Measurements from ENCODE around the gene RPL32.
"Not testable (repeated sequence)": the region's sequence is repeated elsewhere in the genome, so short reads cannot be mapped to it uniquely, and the experiment has no call there.

Gene RPL32

DNA sequence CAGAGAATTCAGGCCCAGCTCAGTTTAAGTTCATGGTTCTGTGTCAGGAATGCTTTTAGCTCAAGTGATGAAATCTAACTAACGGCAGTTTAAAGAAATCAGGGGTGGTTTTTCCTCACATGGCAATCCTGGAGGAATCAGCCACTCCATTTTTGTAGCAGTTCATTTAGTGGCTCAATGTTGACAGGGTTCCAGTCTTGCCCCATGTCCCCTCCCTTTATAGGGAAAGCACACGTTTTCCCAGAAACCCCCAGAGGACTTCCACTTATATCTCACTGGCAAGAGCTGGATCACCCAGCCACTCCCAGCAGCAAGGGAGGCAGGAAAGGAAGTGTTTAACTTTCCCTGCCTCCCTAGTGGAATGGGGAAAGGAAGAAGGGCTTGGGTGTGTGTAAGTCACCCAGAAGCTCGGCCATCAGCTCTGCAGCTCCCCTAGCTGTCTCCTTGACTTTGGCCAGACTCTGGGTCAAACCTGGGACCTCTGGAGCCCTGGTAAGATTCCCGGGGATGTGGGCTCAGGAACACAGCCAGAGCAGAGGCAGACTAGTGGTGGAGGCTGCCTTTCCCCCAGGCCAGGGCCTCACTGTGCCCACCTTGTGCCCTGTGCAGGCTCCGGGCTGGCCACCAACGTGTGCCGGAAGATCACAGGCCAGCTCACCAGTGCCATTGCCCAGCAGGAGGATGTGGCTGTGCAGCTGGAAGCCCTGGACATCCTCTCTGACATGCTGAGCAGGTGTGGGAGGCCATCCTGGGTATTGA is 33.6 kb downstream of the RPL32 start:
- no peak for DNase-seq

DNA sequence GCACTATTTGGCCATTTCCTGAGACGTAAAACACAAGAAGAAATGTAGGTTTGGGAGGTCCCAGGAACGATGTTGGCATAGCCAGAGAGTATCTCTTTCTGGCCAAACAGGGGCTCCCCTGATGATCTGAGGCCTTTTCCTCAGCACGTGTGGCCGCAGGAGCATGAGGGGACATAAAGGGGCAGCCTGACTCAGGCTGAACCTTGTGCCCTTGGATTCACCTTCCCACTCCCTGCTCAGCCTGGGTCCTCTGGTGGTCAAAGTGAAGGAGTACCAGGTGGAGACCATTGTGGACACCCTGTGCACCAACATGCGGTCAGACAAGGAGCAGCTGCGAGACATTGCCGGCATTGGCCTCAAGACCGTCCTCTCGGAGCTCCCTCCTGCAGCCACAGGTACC is 34.3 kb downstream of the RPL32 start:
- no peak for DNase-seq

DNA sequence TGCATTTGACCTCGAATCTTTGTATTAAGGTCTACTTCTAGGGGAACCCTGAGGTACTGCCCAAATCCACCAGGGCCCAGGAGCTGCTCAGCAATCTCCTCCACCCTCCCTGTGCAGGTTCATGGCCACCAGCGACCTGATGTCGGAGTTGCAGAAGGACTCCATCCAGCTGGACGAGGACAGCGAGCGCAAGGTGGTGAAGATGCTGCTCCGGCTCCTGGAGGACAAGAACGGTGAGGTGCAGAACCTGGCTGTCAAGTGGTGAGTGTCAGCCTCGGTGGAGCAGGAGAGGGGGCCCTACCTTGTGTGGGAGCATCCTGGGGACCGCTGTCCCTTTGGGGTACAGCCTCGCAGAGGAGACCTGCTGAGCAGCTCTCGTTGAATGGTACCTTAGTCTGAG is 38.0 kb downstream of the RPL32 start:
- no peak for DNase-seq

DNA sequence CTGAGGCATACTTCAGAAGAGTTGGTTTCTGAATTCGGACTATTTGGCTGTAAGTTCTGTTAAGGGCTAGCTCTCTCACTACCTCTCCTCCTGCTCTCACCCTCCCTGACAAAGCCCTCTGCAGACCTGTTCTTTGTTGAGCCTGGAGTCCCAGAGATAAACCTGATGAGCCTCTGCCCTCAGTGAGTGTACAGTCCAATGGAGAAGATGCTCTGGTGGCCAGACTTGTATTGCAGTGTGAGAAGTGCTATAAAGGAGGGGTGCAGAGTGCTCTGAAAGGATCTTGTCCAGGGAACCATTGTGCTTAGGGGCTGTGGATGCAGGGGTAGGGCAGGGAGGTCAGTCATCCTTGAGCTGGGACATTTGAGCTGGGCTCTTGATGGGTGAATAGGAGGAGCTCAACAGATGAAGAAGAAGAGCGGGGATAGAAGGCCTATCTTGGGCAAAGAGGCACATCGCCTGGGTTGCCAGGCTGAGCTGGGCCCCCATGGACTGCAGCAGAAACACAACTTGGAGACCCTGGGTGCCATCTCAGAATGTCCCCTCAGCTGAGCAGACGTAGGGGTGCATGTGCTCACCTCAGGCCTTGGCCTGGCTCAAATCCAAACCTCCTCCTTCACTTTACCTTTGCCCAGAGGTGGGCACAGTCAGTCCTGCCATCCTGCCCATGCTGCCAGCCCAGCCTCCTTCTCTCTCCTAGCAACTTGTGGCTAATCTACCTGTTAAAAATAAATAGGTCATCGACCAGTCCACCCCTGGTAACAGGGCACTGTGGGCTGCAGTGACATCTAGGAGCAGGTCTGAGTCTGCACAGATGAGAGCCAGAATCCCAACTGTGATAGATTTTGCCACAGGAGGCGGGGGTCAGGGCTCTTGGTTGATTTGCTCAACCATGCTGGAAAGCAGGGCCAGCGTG is 41.6 kb downstream of the RPL32 start:
- no peak for DNase-seq

DNA sequence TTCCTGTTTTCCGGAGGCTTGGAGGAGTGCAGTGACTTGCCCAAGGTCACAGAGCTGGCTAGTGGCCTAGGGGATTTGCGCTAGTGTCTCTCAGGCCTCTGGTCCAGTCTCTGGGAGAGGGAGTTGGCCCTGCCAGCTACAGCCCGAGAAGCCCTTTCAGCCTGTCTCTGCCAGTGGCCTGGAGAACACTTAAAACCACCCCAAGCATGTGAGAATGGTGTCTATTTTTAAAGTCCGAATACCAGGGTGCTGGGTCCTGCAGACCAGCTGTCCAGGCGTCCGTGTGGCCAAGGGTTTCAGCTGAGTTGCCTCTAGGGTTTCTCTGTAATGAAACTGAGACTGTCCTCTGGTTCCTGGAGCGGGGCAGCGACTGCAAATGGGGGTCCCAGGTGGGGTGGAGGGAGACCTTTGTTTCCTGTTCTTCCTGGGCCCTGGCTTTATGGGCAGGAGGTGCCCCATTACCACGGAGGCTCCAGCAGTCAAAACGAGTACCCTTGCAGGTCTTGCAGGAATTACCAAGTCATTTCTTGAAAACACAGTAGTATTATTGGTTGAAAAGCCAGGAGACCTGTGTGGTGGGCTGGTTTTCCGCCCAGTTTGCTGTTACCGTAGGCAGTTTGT is 42.7 kb downstream of the RPL32 start:
- no peak for DNase-seq

DNA sequence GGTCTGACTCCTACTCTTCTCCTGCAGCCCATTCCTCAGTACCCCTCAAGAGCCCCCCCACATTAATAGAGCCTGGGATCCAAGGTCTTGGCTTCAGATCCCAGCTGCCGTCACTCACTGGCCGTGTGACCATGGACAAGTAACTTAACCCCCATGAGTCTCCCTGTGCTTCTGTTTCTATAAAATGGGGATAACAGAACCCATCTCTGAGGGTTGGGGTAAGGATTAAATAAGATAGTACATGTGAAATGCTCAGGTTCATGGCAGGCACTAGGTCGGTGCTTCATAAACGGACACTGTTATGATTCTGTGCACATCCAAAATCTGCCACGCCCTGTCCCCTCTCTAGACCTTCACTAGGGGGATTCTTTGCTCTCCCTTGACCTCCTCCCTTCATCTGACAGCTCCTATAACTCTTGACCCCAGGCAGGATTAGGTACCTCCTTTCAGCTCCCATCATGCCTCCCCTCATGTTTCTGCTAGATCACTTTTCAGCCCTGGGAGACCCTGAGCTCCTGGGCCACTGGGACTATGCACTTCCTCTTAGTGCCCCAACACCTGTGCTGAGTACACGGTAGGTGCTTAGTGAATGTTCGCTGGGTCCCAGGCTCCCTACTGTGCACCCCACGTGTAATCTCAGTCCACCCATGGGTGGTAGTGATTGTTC is 43.3 kb downstream of the RPL32 start:
- DNase-seq = no peak

DNA sequence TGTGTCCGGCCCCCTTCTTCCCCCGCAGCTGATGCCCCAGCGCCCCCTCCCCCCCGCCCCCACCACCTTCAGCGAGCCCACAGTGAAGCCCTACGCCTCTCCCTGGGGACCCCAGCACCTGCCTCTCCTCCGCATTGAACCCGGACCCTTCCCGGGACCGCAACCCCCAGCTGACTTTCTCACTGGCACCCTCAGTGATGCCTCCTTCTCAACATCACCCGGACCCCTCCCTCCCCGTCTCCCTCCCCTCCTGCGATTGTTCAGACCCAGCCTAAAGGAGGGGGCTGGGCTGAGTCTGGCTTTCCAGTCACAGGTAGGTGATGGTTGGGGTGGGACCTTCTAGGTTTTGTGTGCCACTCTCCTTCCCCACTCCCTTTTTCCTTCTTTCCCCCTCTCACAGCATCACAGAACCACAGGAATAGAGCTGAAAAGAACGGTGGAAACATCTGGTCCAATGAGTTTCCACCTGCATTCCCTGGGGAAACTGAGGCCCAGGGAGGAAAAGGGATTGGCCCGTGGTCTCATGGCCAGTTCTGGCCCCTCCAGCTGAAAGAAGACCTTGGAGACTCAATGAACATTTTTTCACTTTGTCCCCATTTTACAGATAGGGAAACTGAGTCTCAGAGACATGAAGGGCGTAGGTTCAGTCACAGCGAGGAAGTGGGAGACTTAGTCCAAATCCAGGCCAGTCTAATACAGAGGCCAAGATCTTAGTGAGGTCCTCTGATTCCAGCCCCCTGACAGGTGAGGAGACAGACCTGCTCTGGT is 44.1 kb downstream of the RPL32 start:
- DNase-seq = no peak

DNA sequence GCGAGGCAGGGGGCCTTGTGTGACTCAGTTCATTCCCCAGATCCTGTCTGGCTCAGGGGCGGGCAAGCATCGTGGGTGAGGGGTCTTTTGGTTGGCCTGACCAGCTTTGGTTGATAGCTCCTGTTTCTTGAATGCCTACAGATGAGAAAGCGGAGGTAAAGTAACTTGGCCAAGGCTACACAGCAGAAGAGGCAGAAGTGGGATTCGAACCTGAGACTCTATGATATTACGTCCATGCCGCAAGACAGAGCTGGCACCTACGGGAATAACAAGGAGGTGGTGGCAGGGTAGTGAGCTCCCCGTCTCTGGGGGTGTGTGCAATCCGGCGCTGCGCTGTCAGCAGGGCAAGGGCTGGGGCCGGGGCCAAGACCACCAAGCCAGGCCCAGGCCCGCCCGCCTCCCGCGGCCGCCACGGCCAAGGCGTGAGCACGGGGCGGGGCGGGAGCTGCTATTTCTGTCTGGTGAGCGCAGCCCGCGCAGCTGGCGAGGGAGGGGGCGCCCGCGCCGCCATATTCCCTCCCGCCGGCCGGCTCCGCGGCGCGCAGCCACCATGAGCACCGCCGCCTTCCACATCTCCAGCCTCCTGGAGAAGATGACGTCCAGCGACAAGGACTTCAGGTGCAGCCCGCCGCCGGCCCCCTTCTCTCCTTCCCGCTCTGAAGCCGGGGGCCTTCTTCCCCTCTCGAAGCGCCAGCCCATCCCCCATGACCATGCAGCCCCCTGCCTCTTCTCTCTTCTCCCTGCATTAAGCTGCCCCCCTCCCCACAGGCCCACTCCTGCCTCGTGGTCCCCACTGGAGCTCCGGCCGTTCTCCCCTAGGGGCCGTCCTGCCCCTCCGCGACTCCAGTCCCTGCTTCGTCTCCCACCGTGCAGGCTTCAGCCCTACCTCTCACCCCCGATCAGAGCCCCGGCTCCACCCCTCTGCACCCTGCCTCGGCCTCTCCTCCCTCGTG is 44.9 kb downstream of the RPL32 start, which contains the start of gene CAND2:
TSS of gene CAND2 (plus strand) at position 510 of the 953 bp plus-strand sequence. CDS start at position 551, 41 bp downstream.
- DNase-seq = peak; percentile 52 to 65

DNA sequence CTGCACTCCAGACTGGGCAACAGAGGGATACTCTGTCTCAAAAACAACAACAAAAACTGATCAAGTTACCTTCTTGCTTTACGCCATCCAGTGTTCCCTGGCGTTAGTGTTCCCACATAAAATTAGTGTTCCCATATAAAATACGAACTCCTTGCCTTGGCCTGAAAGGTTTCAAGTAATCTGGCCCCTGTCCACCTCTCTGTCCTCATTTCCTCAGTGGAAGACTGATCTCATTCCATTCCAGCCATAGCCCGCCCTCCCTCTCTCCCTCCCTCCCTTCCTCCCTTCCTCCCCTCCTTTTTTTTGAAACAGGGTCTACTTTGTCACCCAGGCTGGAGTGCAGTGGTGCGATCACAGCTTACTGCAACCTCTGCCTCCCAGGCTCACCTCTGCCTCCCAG is 47.7 kb downstream of the RPL32 start:
- DNase-seq = no peak

DNA sequence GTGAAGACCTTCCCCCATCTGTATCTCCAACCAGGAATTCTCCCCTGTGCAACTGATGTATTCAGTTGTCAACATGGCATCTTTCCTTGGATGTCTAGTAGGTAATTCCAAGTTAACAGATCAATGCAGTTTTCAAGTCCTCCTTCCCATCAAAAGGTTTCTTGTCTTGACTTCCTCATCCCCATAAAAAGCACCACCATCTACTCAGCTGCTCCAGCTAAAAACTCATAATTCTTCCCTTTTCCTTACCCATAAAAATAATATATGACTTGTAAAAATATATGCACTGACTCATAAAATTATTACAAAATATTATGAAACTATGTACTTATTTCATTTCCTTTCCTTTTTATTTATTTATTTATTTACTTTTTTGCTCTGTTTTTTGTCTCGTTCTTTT is 49.9 kb downstream of the RPL32 start:
- no peak for DNase-seq

DNA sequence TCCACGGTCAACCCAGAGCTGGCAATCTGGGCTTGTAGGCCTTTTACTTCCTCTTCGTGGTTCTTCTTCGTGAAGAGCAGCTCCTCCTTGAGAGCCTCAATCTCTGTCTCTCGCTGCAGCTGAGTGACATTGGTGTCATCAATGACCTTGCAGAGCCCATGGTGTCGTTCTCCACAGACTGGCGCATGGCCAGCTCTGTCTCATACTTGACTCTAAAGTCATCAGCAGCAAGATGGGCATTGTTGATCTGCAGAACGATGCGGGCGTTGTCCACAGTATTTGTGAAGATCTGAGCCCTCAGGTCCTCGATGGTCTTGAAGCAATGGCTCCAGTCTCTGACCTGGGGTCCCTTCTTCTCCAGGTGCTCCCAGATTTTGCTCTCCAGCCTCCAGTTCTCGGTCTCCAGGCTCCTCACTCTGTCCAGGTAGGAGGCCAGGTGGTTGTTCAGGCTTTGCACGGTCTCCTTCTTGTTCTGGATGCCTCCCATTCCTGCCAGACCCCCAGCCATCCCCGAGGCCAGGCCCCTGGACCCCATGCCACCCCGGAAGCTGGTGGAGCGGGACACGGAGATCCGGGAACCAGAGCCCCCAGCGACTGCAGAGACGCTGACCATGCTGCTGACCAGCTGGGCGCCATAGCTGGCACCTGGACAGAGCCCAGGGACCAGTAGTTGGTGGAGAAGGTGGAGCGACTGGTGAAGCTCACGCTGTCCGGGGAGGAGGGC is 53.2 kb downstream of the RPL32 start:
- not testable (repeated sequence) for DNase-seq

DNA sequence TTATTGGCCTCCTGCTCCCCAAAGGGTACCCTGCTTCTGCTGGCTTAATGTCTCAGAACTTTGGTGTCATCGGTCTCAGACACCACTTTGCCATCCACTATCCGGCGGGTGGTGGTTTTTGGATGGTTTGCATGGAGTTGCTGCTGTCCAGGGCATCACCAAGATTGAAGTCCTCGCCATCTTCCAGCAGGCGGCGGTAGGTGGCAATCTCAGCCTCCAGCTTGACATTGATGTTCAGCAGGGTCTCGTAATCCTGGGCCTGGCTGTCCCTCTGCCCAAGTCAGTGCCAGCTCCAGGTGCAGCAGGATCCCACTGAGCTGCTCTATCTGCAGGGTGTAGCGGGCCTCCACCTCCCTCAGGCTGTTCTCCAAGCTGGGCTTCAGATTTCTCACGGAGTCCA is 54.0 kb downstream of the RPL32 start:
- DNase-seq = not testable (repeated sequence)

DNA sequence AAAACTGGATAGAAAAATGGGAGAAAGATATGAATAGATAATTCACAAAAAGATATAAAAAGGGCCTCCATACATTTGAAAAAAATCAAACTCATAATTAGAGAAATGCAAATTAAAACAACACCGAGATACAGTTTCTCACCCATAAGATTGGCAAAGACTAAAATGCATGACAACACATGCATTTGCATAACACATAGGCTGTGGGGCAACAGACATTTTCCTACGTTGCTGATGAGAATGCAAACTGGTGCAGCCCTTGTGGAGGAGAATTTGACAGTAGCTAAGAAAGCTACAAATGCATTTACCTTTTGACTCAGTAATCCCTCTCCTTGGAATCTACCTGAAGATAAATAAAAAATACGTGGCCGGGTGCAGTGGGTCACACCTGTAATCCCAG is 56.3 kb downstream of the RPL32 start:
- no peak for DNase-seq

Data from NCI-H2081 (cell line).